H9 (cell line): ENCODE results near the gene MBP. TPM values are rescaled to one million over a fixed set of nuclear protein-coding genes. Genes with fewer than 3 reads are reported as not detected.

Source experiments
- DNase-seq: peaks from one replicate; pipeline ENCODE4 v3.0.0-alpha.2; 2017
- H2AFZ ChIP-seq: one replicate; pipeline ENCODE4 v1.6.1; 2013; ENCODE audit warnings: mild to moderate bottlenecking, low read length, control low read depth, moderate library complexity
- H2AK5ac ChIP-seq: 2 replicates; pipeline ENCODE4 v1.6.1; 2013; ENCODE audit warnings: low read length, control low read depth, mixed read lengths; ENCODE audit not compliant: insufficient read length
- H2BK120ac ChIP-seq: one replicate; pipeline ENCODE4 v1.6.1; 2013; ENCODE audit warnings: low read depth, mild to moderate bottlenecking, low read length, control low read depth, inconsistent platforms; ENCODE audit not compliant: poor library complexity, severe bottlenecking
- H2BK12ac ChIP-seq: 2 replicates; pipeline ENCODE4 v1.6.1; 2013; ENCODE audit warnings: low read length, control low read depth, mixed read lengths, low read depth; ENCODE audit not compliant: insufficient read length
- H2BK15ac ChIP-seq: 2 replicates; pipeline ENCODE4 v1.6.1; 2013; ENCODE audit warnings: low read depth, low read length, control low read depth
- H2BK20ac ChIP-seq: one replicate; pipeline ENCODE4 v1.6.1; 2013; ENCODE audit warnings: low read depth, mild to moderate bottlenecking, low read length, control low read depth, inconsistent platforms; ENCODE audit not compliant: poor library complexity, severe bottlenecking
- H2BK5ac ChIP-seq: 2 replicates; pipeline ENCODE4 v1.6.1; 2013; ENCODE audit warnings: low read length, control low read depth, mixed read lengths; ENCODE audit not compliant: insufficient read length
- H3K14ac ChIP-seq: 2 replicates; pipeline ENCODE4 v1.6.1; 2013; ENCODE audit warnings: low read length, control low read depth; ENCODE audit not compliant: insufficient read depth
- H3K18ac ChIP-seq: 2 replicates; pipeline ENCODE4 v1.6.1; 2013; ENCODE audit warnings: low read depth, mild to moderate bottlenecking, mixed read lengths, low read length, control low read depth; ENCODE audit not compliant: insufficient read length
- H3K23ac ChIP-seq: 2 replicates; pipeline ENCODE4 v1.6.1; 2013; ENCODE audit warnings: low read length, control low read depth, mixed read lengths, low read depth; ENCODE audit not compliant: insufficient read length
- H3K23me2 ChIP-seq: 2 replicates; pipeline ENCODE4 v1.6.1; 2013; ENCODE audit warnings: low read depth, mild to moderate bottlenecking, mixed read lengths, low read length, control low read depth; ENCODE audit not compliant: insufficient read length, poor library complexity, severe bottlenecking
- H3K27ac ChIP-seq: 2 replicates; pipeline ENCODE4 v1.5.1; 2013; ENCODE audit warnings: low read length, control low read depth, mixed read lengths, low read depth; ENCODE audit not compliant: insufficient read length
- H3K27me3 ChIP-seq: 2 replicates; pipeline ENCODE4 v1.6.1; 2013; ENCODE audit warnings: low read length, control low read depth, inconsistent platforms; ENCODE audit not compliant: insufficient read depth
- H3K4ac ChIP-seq: 2 replicates; pipeline ENCODE4 v1.6.1; 2013; ENCODE audit warnings: low read depth, mild to moderate bottlenecking, control low read depth, inconsistent platforms, low read length, moderate library complexity
- H3K4me1 ChIP-seq: 2 replicates; pipeline ENCODE4 v1.6.1; 2013; ENCODE audit warnings: low read length, control low read depth, inconsistent platforms; ENCODE audit not compliant: insufficient read depth
- H3K4me2 ChIP-seq: 2 replicates; pipeline ENCODE4 v1.6.1; 2013; ENCODE audit warnings: low read length, control low read depth, mixed read lengths; ENCODE audit not compliant: insufficient read length, insufficient read depth
- H3K56ac ChIP-seq: 2 replicates; pipeline ENCODE4 v1.6.1; 2013; ENCODE audit warnings: low read depth, mild to moderate bottlenecking, mixed read lengths, low read length, control low read depth; ENCODE audit not compliant: insufficient read length
- H3K79me1 ChIP-seq: 2 replicates; pipeline ENCODE4 v1.6.1; 2013; ENCODE audit warnings: low read depth, mild to moderate bottlenecking, moderate library complexity, low read length, control low read depth, inconsistent platforms; ENCODE audit not compliant: insufficient read depth, poor library complexity, severe bottlenecking
- H3K79me2 ChIP-seq: 2 replicates; pipeline ENCODE4 v1.6.1; 2013; ENCODE audit warnings: low read length, control low read depth, inconsistent platforms; ENCODE audit not compliant: insufficient read depth
- H3K9ac ChIP-seq: 2 replicates; pipeline ENCODE4 v1.6.1; 2013; ENCODE audit warnings: low read length, control low read depth, mixed read lengths; ENCODE audit not compliant: insufficient read length; ENCODE audit errors: extremely low read depth
- H3K9me3 ChIP-seq: one replicate; pipeline ENCODE4 v1.6.1; 2013; ENCODE audit warnings: low read depth, low read length, inconsistent platforms; ENCODE audit not compliant: control insufficient read depth
- H3T11ph ChIP-seq: one replicate; pipeline ENCODE4 v1.6.1; 2013; ENCODE audit warnings: mild to moderate bottlenecking, low read length, control low read depth, inconsistent platforms
- H4K20me1 ChIP-seq: one replicate; pipeline ENCODE4 v1.6.1; 2013; ENCODE audit not compliant: control insufficient read depth, insufficient read length, insufficient read depth
- H4K5ac ChIP-seq: 2 replicates; pipeline ENCODE4 v1.6.1; 2013; ENCODE audit warnings: low read depth, mild to moderate bottlenecking, mixed read lengths, low read length, control low read depth; ENCODE audit not compliant: insufficient read length
- H4K8ac ChIP-seq: replicated peaks from 2 replicates; pipeline ENCODE4 v1.6.1; 2013; ENCODE audit warnings: low read length, control low read depth, mixed read lengths, low read depth; ENCODE audit not compliant: insufficient read length
- H4K91ac ChIP-seq: 2 replicates; pipeline ENCODE4 v1.6.1; 2013; ENCODE audit warnings: low read depth, mild to moderate bottlenecking, moderate library complexity, mixed read lengths, low read length, control low read depth; ENCODE audit not compliant: insufficient read length
- H3K27ac Mint-ChIP-seq, 3 experiments: 2 replicates in 2 of 3; 3 replicates in 1 of 3; pipeline ENCODE4 v1.8.0; 2020 to 2021; ENCODE audit warnings: mixed read lengths in 3 of 3, mild to moderate bottlenecking in 1 of 3, moderate library complexity in 1 of 3
- H3K27me3 Mint-ChIP-seq: 2 replicates; pipeline ENCODE4 v1.8.0; 2021; ENCODE audit warnings: low read depth, mild to moderate bottlenecking, moderate library complexity, mixed read lengths
- H3K36me3 Mint-ChIP-seq, 3 experiments: 2 replicates in 2 of 3; 3 replicates in 1 of 3; pipeline ENCODE4 v1.8.0; 2020 to 2021; ENCODE audit warnings: low read depth in 3 of 3, mixed read lengths in 3 of 3; ENCODE audit not compliant: insufficient read depth in 1 of 3
- H3K4me1 Mint-ChIP-seq, 2 experiments: 2 replicates each; pipeline ENCODE4 v1.8.0; 2020; ENCODE audit warnings: mixed read lengths in 2 of 2
- H3K4me3 Mint-ChIP-seq, 2 experiments: 2 replicates in 1 of 2; 3 replicates in 1 of 2; pipeline ENCODE4 v1.8.0; 2020 to 2021; ENCODE audit warnings: mild to moderate bottlenecking in 2 of 2, mixed read lengths in 2 of 2, moderate library complexity in 1 of 2
- H3K9me3 Mint-ChIP-seq, 2 experiments: 2 replicates in 1 of 2; 3 replicates in 1 of 2; pipeline ENCODE4 v1.8.0; 2020; ENCODE audit warnings: mild to moderate bottlenecking in 2 of 2, mixed read lengths in 2 of 2, moderate library complexity in 1 of 2
- WGBS: extraction: QIAGEN DNeasy Blood & Tissue Kit; methylation state at CpG from one replicate; pipeline ENCODE4 v1.1.7; 2013; ENCODE audit warnings: missing lambda C conversion rate, low lambda C conversion rate, mixed read lengths; ENCODE audit not compliant: insufficient read length; ENCODE audit errors: extremely low coverage; 5-methylcytosine and 5-hydroxymethylcytosine counted together
- total RNA-seq: library from RNA; stranded (reverse); gene quantifications from 2 replicates; pipeline ENCODE4 v1.2.1, GENCODE V29; 2021
- TF ChIP-seq, protein P1 (sequence below): fragments of 200-600 bp; sonication (generic); conservative IDR thresholded peaks from 3 replicates; pipeline ENCODE4 v1.8.0; 2021; ENCODE audit warnings: antibody characterized with exemption, mild to moderate bottlenecking

The MBP gene
- total RNA-seq, 1 experiment from 2014 or later, result 8.6 TPM

DNA sequence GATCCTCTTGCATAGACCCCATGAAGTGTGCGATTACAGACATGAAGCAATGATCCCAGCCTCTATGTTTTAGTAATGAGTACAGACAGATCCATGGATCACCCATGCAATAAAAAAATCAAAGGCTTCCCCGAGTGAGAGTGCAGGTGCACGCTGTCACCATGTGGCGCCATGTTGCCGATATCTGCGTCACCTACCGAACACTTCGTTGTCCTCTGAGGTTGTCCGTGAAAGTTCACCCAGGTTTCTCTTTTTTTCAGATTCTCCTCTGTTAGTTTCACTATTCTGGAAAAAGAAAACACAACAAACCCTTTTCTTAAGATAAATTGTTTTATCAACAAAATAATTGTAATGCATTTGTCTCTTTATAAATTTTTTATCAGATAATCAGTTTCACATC, 66.5 kb downstream of the MBP start:
- H3T11ph ChIP-seq, result no peak overlapping the region
- Mint-ChIP-seq H3K9me3 (no peaks in the 10 kb centered on the region), H3K27ac (no peak overlapping the region), H3K4me1 (peaks cover 28 to 38% of the 10 kb centered on the region in 2 experiments), H3K4me3 (no peak overlapping the region), H3K27me3 (no peaks in the 10 kb centered on the region), H3K36me3 (peaks cover 0 to 5% (median 0%) of the 10 kb centered on the region in 3 experiments; a peak in 2 of 7 replicates)
- H3K23ac ChIP-seq, result no peak overlapping the region
- H2BK15ac ChIP-seq, result no peak overlapping the region
- H3K4me2 ChIP-seq, result no peak overlapping the region
- no peak overlapping the region for H3K56ac ChIP-seq
- no peak overlapping the region for H4K5ac ChIP-seq
- H2BK120ac ChIP-seq, result no peak overlapping the region
- H2AK5ac ChIP-seq, result no peak overlapping the region
- H4K8ac ChIP-seq, result no peak overlapping the region
- no peak overlapping the region for H3K27ac ChIP-seq
- H2AFZ ChIP-seq, result no peak overlapping the region
- no peak overlapping the region for H2BK12ac ChIP-seq
- no peak for DNase-seq
- WGBS, result no CpG with 5 or more reads among the region's 9 CpGs
- H3K23me2 ChIP-seq, result no peaks in the 10 kb centered on the region
- H3K27me3 ChIP-seq, result no peaks in the 10 kb centered on the region
- H2BK5ac ChIP-seq, result no peak overlapping the region
- H3K4ac ChIP-seq, result no peak overlapping the region
- H4K20me1 ChIP-seq, result no peaks in the 10 kb centered on the region
- H3K9ac ChIP-seq, result no peak overlapping the region
- TF ChIP-seq, protein P1, sequence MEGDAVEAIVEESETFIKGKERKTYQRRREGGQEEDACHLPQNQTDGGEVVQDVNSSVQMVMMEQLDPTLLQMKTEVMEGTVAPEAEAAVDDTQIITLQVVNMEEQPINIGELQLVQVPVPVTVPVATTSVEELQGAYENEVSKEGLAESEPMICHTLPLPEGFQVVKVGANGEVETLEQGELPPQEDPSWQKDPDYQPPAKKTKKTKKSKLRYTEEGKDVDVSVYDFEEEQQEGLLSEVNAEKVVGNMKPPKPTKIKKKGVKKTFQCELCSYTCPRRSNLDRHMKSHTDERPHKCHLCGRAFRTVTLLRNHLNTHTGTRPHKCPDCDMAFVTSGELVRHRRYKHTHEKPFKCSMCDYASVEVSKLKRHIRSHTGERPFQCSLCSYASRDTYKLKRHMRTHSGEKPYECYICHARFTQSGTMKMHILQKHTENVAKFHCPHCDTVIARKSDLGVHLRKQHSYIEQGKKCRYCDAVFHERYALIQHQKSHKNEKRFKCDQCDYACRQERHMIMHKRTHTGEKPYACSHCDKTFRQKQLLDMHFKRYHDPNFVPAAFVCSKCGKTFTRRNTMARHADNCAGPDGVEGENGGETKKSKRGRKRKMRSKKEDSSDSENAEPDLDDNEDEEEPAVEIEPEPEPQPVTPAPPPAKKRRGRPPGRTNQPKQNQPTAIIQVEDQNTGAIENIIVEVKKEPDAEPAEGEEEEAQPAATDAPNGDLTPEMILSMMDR, result no peak
- no peaks in the 10 kb centered on the region for H3K79me1 ChIP-seq
- H3K18ac ChIP-seq, result no peak overlapping the region
- no peak overlapping the region for H2BK20ac ChIP-seq
- H3K4me1 ChIP-seq, result no peaks in the 10 kb centered on the region; the same call in 1 of the 2 replicates
- H3K14ac ChIP-seq, result no peak overlapping the region
- H3K9me3 ChIP-seq, result no peaks in the 10 kb centered on the region
- H4K91ac ChIP-seq, result no peak overlapping the region
- H3K79me2 ChIP-seq, result no peaks in the 10 kb centered on the region
